HG02610 (cell line): Measurements from ENCODE around the gene GAMT.
A peak's percentile ranks its signal among the peaks of the same experiment; 100 is the strongest.

ENCODE experiments used
- ATAC-seq: cut with Tn5 transposase; IDR thresholded peaks from one replicate; pipeline ENCODE4 v1.9.1; 2021; ENCODE audit warnings: mild to moderate bottlenecking, moderate library complexity; ENCODE audit not compliant: unreplicated experiment

Gene GAMT

DNA sequence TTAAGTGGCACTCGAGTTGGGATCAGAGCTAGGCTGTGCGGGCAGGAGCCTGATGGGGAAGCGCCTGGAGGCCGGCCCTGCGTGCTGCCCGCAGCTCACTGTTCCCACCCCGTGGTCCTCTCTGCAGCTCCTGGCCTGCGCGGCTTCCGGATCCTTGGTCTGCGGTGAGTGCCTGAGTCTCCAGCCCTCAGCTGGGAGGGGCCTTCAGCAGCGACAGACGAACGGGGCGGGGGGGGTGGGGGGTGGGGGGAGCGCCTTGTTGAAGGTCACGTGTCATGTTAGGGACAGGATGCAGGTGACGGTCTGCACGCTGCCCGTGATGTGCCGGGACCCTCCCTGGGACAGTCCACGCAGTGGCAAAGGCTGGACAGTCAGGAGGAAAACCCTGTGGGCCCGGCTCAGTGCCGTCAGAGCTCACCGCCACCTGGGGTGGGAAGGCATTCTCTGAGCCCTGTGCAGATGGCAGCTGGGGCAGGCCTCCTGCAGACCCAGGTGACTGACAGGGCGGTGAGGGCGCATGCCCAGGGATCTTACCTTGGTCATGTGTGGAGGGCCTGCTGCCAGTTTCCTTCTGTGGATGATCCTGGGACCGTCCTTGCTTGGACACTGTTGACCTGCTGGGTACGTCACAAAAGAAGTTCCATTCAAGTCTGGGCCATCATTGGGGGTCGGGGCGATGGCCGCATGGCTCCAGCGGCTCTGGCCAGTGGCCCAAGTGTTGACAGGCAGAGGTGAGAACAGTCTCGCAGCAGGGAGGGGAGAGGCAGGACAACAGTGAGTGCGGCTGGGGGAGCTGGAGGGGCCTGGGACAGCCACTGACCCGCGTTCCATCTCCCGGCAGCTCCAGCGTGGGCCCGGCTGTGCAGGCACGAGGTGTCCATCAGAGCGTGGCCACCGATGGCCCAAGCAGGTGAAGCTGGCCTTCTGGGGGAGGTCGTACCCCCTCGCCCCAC is 13.4 kb downstream of the GAMT start:
- ATAC-seq: no peak

DNA sequence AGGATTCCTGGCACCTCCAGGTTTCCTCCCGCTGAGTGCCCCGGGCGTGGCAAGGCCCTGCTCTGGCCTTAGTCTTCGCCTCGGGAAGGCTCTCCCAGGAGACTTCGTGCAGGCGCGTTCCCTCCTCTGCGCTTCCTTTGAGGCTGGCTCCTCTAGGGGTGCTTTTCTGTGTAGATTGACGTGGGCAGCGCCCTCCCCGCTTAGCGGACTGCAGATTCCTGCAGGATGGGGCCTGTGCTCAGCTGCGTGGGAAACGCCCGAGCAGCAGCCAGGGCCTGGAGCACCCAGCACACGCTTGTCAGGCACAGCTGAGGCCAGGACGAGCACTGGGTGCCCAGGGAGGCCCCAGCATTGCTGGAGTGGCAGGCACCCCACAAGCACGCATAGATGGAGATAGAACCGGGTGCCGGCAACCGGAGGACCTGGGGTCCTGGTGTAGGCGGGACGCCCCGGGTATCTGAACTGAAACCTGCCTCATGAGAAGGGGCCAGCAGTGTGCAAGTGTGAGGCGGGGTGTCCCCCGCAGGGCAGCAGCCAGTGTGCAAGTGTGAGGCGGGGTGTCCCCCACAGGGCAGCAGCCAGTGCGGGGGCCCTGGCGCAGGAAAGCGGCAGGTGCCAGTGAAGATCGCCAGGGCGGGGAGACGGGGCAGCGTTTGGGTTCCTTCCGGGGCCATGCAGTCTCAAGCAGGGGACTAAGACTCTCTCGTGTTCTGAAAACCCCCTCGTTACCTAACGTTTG is 14.2 kb downstream of the GAMT start:
- no peak for ATAC-seq

DNA sequence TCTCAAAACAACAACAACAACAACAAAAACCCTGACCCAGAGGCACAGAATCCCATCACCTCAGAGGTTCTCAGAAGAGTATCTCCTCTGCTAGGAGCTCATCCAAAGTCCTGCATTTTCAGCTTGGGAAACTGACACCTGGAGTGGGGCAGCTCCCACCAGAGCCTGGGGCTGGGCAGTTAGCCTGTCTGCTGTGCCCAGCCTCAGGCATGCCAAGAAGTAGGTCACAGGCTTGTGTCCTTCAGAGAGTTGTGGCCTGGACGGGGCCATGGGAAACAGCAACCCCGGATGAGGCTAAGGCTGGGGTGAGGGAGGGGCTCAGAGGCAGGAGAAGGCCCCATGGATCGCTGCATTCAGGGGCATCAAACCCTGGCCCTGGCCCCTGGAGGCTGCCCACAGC is 15.5 kb downstream of the GAMT start:
- no peak for ATAC-seq

DNA sequence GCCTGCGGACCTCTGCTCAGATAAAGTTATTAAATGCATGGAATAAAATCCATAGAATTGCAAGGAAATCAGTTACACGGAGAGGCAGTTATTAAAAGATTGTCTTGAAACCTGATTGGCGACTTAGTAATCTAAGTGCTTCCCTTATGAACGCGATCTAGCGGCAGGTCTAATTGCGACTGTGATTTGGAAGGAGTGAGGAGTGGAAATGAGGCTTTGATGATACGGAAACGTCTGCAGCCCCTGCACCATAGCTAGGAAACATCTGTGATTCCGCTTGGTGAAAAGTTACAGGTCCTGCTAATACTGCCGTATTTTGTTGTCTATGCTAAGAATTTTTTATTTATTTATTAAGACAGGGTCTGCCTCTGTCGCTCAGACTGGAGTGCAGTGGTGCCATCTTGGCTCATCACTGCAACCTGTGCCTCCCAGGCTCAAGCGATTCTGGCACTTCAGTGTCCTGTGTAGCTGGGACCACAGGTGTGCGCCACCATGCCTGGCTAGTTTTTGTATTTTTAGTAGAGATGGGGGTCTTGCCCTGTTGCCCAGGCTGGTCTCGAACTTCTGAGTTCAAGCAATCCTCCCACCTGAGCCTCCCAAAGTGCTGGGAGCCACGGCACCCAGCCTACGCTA is 16.7 kb downstream of the GAMT start:
- ATAC-seq: no peak

DNA sequence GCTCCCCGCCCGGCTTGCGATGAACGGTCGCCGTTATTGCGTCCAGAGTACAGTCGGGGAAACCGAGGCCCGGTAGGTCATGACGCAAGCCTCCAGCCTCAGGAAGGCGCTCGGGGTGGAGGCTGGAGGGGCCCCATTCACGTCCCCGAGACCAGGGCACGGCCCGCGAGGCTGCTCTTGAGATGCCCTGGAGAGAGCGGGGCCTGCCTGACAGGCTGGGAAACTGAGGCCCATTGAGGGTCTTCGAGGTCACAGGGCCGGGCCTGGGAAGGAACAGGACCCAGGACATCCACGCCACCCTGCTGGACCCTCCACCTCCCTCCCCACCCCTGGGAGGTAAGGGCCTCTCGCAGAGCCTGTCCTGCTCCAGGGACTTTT is 17.3 kb downstream of the GAMT start:
- no peak for ATAC-seq

DNA sequence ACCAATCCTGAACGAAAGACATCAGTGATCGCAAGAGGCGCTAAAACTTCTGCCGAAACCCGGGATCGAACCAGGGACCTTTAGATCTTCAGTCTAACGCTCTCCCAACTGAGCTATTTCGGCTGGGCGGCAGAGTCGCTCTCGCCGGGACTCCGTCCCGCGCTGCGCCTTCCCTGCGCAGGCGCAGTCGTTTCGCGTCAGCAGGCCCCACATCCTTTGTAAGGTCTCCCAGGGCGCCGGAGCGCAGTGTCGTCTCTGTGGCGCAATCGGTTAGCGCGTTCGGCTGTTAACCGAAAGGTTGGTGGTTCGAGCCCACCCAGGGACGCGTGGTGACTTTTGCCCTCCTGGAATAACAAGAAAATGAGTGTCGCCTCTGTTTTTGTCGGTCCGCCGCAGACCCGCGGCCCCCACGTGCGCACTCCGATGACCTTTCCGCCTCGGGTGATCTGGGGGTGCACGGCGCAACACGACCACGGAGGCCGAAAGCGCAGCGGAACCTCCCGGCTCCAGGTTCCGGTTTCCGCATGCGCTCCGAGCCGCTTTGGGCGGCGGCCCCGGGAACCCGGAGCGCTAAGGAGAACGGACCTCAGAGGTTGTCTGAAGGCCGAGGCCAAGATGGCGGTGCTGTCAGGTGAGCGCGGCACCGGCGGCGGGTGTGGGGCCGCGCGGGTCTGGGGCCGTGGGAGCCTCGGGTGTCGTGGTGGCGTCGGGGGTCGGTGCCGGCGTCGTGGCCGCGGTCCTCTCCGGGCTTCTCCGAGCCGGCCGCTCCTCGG is 17.8 kb downstream of the GAMT start, which contains the start of gene NDUFS7:
Gene NDUFS7, plus strand, starts transcription at position 596 of the 773 bp plus-strand sequence. Its CDS starts 20 bp downstream, at position 616.
- peak; percentile 54 for ATAC-seq

DNA sequence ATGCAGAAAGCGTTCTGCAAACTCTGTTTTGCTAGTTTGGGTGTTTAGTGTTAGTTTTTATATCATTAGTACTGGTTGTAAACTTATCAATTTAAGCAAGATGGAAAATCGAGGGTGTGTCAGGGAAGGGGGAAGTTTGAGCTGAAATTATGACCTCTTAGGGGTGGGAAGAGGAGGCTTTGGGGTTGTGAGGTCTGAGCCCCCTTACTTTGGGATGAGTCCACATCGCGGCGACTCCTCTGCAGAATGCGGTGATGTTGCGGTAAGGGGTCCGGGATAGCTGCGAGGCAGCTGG is 18.4 kb downstream of the GAMT start:
- ATAC-seq: no peak

DNA sequence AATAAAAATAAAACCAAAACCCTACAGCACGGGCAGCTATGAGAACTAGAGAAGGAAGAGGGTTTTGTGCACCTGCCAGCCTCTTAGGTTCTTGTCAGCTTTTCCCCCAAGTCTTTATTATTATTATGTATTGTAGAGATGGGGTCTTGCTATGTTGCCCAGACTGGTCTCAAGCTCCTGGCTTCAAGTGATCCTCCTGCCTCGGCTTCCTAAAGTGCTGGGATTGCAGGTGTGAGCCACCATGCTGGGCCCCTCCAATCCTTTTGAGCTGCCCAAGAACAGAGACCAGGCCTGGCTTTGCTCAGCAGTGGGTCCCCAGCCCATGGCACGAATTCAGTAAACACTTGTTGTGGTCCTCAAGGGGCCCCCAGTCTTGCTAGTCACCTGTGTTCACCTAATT is 19.1 kb downstream of the GAMT start:
- no peak for ATAC-seq

DNA sequence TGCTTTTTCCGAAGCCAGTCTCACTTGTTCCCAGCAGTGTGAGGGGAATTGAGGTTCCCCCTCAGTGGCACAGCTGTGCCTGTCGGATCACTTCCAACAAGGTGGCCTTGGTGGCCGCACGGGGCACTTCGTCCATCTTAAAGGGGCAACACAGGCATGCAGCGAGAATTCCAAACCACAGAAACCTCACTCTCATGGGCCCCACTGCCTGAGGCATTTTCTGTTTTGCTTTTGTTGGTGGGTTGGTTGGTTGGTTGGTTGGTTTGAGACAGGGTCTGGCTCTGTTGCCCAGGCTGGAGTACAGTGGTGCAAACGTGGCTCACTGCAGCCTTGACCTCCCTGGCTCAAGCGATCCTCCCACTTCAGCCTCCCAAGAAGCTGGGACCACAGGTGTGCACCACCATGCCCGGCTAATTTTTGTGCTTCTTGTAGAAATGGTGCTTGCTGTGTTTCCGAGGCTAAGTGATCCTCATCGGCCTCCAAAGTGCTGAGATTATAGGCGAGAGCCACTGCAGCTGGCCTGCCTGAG is 21.3 kb downstream of the GAMT start:
- no peak for ATAC-seq

DNA sequence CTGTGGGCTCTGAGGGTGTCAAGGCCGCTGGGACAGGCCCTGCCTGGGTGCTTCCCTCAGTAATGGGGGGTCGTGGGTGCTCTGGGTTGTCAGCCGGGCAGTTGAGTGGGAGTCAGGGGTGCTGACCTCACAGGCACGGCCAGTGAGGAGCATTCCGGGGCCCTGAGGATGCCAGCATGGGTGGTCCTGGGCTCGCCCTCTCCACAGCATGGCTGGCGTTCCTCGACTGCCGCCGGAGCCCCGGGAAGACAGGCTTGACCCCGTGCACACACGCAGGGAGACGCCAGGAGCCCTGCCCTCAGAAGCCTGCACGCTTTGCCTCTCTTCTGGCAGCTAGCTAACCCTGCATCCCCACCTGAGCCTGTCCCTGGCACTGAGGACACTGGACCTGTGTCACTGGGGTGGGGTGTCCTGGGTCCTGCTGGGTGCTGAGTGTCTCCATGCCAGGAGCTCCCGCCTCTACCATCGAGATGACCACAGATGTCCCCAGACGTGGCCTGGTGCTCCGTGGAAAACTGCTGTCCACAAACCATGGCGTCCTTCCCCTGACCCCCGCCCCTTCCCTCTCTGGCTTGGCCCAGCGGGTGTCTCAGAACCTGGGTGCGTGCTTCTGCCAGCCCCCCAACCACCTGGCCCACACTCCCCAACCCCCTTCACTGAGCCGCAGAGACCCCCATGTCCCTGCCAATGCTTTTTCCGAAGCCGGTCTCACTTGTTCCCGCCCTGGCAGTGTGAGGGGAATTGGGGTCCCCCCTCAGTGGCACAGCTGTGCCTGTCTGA is 22.0 kb downstream of the GAMT start:
- no peak for ATAC-seq

DNA sequence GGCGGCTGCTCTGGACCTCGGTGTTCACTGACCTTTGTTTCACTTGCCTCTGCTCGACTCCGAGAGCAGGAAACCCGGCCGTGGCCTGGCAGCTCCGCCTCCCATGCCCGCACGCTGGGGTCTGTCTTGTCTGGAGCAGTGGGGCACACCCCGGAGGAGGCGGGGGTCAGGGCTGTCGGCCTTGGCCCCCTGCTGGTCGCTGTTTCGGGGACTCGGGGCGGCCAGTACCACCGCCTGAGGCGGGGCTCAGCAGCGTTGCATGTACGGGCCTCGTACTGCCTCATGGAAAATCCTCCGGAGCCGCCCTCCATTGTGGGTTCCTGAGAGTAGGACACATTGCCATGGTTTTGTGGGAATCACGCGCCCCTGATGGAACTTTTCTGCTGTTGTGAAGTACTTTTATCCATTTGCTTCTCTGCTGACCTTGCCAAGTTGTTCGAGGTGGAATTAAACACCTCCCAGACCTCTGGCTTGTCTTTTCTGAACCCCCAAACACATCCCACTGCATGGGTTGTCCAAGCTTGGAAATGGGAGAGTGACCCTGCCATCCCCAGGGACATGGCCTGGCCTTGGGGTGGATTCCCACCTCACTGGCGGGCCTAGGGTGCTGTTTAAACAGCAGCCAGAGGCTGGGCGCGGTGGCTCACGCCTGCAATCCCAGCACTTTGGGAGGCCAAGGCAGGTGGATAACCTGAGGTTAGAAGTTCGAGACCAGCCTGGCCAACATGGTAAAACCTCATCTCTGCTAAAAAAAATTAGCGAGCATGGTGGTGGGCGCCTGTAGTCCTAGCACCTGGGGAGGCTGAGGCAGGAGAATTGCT is 23.2 kb downstream of the GAMT start:
- no peak for ATAC-seq

DNA sequence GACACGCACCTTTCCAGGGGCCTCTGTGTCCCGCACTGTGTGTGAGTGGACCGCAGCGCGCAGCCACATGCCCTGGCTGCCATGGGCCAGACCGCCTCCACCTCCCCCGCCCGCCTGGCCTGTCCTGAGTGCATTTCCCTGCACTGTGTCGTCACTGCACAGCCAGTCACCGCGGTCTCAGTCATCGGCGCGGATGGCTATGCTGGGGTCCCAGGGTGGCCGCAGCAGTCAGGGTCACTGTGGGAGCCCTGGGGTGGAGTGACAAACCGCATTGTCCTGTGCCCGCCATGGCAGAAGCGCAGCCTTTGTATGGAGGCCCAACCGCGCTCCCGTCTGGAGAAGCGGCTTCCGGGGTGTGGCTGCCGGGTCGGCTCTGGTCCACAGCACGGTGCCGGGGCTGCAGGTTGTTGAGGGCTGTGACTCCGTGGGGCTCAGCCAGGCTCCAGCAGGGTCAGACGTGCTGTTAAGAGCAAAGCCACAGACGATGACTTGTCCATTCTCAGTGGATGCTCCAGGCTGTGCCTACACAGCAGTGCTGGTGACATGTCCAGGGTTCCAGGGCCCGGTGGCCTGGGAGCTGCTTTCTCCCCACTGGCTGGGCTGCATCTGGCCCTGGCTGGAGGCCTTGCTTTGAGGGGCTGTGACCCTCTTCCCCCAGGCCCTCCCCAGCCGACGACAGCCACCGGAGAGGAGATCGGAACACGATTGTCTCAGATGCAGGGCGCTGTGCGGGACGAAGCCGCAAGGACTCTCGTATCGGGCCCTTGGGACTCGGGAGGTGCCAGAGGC is 24.0 kb downstream of the GAMT start:
- no peak for ATAC-seq

DNA sequence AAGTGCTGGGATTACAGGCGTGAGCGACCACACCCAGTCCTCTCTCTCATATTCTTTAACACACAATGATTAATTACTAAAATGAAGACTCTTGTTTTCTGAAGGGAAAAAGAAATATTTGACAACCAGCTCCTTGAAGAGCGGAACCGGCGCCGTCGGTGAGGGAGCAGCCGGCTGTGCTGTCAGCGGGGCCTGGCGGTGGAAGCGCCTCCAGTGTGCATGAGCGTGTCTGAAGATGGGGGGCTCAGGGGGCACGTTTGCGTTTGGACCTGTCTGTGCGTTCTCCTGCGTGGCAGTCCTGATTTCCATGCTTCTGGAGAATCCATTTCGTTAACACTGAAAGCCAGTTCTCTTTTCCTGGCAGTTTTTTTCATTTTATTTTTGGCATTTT is 24.9 kb downstream of the GAMT start:
- ATAC-seq: no peak

DNA sequence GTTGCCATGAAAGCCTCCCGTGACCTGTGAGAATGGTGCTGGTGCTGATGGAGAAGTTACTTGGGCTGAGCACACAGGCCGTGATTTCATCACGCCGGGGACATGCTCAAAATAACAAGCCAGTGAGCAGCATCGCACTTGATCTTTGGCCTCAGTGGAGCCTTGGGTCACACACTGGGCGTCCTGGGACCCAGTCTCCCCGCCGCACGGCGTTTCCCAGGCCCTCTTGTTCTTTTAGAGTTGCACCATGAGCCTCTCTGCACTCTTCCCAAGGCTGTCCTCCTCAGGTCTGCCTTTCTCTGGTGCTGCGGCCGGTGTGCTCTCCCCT is 27.1 kb downstream of the GAMT start:
- ATAC-seq: no peak

DNA sequence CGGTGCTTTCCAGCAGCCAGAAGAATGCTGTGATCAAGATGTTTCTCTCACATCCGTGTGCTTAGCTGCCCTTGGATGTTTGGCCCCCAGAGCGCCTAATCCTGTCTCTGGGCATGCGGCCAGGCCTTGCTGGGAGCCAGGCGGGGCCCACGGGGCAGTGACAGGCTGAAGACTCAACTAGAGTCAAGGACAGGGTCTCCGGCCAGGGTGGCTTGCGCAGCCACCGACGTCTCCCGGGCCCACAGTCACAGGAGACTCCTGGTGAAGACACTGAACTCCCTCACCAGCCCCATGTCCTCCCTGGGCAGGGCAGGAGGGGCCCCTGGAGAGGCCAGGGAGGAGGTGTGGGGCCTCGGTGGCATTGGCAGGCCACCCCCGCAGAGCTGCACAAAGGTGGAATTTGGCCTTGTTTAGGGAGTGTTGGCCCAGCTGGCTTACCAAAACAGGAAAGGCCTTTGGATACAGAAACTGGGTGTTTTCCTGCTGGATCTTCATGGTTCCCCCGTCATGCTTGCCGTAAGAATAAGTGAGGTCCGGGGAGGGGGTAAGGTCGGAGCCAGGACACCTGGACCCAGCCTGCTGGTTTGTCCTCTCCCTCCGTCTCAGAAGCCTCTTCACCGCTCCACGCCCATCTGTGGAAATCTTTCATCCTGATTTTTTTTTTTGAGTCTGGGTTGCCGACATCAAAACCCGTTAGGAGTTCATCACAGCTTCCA is 27.6 kb downstream of the GAMT start:
- ATAC-seq: no peak

DNA sequence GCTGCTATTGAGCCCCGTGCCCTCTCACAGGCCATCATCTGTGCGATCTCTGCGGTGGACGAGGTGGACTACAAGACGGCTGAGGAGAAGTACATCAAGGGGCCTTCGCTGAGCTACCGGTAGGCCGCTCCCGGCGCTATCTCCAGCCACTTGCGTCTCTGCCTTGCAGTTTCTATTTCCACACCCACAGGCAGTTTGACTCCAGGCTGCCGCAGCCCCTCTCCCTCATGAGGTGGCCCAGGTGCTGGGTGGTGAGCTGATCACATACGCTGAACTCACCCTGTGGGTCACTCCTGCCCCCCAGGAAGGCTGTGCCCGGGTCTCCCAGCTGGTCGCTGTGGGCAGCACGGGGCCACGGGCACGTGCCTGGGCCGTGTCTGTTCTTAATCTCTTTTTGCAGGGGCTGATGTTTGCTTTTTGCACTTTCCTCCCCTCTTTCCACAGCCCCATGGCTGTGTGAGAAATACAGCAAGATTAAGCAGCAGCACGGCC is 28.3 kb downstream of the GAMT start:
- ATAC-seq: no peak

DNA sequence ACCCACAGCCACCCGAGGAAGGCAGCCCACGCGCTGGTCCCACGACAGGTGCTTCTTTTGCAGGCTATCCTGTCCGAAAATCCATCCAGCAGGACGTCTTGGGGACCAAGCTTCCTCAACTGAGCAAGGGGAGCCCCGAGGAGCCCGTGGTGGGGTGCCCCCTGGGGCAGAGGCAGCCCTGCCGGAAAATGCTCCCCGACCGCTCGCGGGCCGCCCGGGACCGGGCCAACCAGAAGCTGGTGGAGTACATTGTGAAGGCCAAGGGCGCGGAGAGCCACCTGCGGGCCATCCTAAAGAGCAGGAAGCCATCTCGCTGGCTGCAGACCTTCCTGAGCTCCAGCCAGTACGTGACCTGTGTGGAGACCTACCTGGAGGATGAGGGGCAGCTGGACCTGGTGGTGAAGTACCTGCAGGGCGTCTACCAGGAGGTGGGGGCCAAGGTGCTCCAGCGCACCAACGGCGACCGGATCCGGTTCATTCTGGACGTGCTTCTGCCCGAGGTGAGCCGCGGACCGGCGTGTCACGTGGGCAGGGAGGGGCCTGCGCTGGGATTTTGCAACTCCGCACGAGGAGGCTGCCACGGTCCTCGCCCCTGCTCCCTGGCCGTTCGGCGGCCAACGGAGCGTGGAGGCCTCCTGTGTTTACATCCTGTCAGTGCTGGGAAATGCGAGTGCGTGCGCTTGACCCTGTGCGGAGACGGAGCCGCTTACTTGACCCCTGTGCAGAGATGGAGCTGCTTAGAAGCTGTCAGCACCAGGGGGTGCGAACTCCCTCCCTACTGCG is 30.6 kb downstream of the GAMT start:
- no peak for ATAC-seq
